ENCODE measurements around the gene HABP4. TPM values are rescaled to one million over a fixed set of nuclear protein-coding genes. Genes with fewer than 3 reads are reported as not detected.

The HABP4 gene
- total RNA-seq, 1 donor from 2014 or later: 17.2 TPM

GRCh38 chr9:96492993-96493531 lies 43.1 kb downstream of the HABP4 start:
- H3K4me3 ChIP-seq: no peak overlapping the region
- TF ChIP-seq POLR2A (IDR thresholded peaks at IDR 0.05): no peak
- TF ChIP-seq POLR2AphosphoS5 (IDR thresholded peaks at IDR 0.05; ENCODE audit: insufficient read depth in 1 of 2, low read depth in 1 of 2): no peak
- TF ChIP-seq, protein P1, sequence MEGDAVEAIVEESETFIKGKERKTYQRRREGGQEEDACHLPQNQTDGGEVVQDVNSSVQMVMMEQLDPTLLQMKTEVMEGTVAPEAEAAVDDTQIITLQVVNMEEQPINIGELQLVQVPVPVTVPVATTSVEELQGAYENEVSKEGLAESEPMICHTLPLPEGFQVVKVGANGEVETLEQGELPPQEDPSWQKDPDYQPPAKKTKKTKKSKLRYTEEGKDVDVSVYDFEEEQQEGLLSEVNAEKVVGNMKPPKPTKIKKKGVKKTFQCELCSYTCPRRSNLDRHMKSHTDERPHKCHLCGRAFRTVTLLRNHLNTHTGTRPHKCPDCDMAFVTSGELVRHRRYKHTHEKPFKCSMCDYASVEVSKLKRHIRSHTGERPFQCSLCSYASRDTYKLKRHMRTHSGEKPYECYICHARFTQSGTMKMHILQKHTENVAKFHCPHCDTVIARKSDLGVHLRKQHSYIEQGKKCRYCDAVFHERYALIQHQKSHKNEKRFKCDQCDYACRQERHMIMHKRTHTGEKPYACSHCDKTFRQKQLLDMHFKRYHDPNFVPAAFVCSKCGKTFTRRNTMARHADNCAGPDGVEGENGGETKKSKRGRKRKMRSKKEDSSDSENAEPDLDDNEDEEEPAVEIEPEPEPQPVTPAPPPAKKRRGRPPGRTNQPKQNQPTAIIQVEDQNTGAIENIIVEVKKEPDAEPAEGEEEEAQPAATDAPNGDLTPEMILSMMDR (IDR thresholded peaks at IDR 0.05): no peak
- H3K27ac ChIP-seq: no peak overlapping the region
- H3K36me3 ChIP-seq: peaks cover 0 to 29% of the 10 kb centered on the region in 2 donors
- peaks cover 2% of the 10 kb centered on the region for H3K4me1 ChIP-seq
- H3K27me3 ChIP-seq: no peaks in the 10 kb centered on the region
- intact Hi-C loops (cut with DNase I): no loop called here
- no peak for DNase-seq (ENCODE audit: extremely low spot score in 2 of 2)
- no peaks in the 10 kb centered on the region for H3K9me3 ChIP-seq

GRCh38 chr9:96493757-96494156 lies 43.8 kb downstream of the HABP4 start:
- no peaks in the 10 kb centered on the region for H3K4me1 ChIP-seq
- no peak for TF ChIP-seq POLR2AphosphoS5 (IDR thresholded peaks at IDR 0.05; ENCODE audit: insufficient read depth in 1 of 2, low read depth in 1 of 2)
- TF ChIP-seq POLR2A (IDR thresholded peaks at IDR 0.05): no peak
- TF ChIP-seq, protein P1 (IDR thresholded peaks at IDR 0.05): no peak
- no peak overlapping the region for H3K27ac ChIP-seq
- H3K36me3 ChIP-seq: peaks cover 0 to 22% of the 10 kb centered on the region in 2 donors
- H3K27me3 ChIP-seq: no peaks in the 10 kb centered on the region
- no peak for DNase-seq (ENCODE audit: extremely low spot score in 2 of 2)
- no peaks in the 10 kb centered on the region for H3K9me3 ChIP-seq
- intact Hi-C loops (cut with DNase I): no loop called here
- no peak overlapping the region for H3K4me3 ChIP-seq

DNA sequence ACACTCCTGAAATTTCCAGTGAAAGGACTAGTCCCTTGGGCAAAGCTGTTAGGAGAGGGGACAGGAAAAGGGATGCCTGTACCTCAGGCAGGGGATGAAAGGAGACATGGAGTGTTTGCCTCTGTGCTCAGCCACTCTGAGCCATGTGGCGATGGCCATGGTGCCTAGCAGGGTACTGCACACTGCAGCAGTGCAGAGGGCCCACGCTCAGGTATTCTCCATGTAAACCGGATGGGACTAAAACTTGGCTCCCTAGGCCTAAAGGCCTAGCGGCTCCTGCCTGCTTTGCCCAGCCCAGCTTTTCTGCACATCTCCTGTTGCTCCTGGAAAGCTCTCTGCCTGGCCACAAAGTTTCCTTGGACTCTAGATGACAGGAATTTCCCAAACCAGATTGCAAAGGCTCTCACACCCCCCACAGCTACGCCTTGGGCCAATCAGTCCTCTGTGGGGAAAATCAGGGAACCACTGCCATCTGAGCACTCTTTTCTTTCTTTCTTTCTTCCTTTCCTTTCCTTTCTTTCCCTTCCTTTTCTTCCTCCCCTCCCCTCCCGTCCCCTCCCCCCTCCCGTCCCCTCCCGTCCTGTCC lies 44.3 kb downstream of the HABP4 start:
- Histone ChIP-seq H3K27ac (no peak overlapping the region), H3K9me3 (no peaks in the 10 kb centered on the region)

DNA sequence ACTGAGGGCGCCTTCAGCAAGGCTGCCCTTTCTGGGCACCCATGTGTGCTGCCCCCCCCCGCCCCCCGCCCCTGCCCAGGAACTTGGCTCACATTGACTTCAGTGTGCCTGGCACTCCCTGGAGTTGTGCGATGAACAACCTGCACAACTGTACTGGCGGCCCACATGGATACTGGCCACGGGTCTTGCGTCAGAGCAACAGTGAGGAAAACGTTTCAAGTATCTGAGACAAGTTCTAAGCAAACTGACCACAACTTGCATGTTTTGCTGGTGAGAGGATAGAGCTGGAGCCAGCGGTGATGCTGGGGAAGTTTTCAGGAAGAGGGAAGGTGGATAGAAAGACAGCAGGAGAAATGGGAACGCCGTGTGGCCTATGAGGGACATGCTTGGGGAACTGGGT lies 45.4 kb downstream of the HABP4 start:
- H3K4me1 ChIP-seq: no peaks in the 10 kb centered on the region
- H3K36me3 ChIP-seq: peaks cover 0 to 9% of the 10 kb centered on the region in 2 donors
- TF ChIP-seq POLR2AphosphoS5 (IDR thresholded peaks at IDR 0.05; ENCODE audit: insufficient read depth in 1 of 2, low read depth in 1 of 2) (no peak), POLR2A (IDR thresholded peaks at IDR 0.05) (no peak)
- TF ChIP-seq, protein P1 (IDR thresholded peaks at IDR 0.05): no peak
- no peak overlapping the region for H3K27ac ChIP-seq
- intact Hi-C loops (cut with DNase I): no loop called here
- no peaks in the 10 kb centered on the region for H3K9me3 ChIP-seq
- DNase-seq (ENCODE audit: extremely low spot score in 2 of 2): no peak
- no peak overlapping the region for H3K4me3 ChIP-seq
- H3K27me3 ChIP-seq: no peaks in the 10 kb centered on the region

More for the DNA sequence above, 44.3 kb downstream of the HABP4 start:
- Histone ChIP-seq H3K27me3 (no peaks in the 10 kb centered on the region), H3K4me3 (no peak overlapping the region), H3K4me1 (no peaks in the 10 kb centered on the region), H3K36me3 (peaks cover 0 to 18% of the 10 kb centered on the region in 2 donors)
- DNase-seq (ENCODE audit: extremely low spot score in 2 of 2): no peak
- intact Hi-C loops (cut with DNase I): no loop called here
- no peak for TF ChIP-seq POLR2AphosphoS5 (IDR thresholded peaks at IDR 0.05; ENCODE audit: insufficient read depth in 1 of 2, low read depth in 1 of 2)
- no peak for TF ChIP-seq POLR2A (IDR thresholded peaks at IDR 0.05)
- TF ChIP-seq, protein P1 (IDR thresholded peaks at IDR 0.05): no peak

- Histone ChIP-seq H3K27ac (no peak overlapping the region), H3K36me3 (no peaks in the 10 kb centered on the region), H3K4me3 (no peak overlapping the region), H3K4me1 (no peaks in the 10 kb centered on the region), H3K9me3 (no peaks in the 10 kb centered on the region), H3K27me3 (no peaks in the 10 kb centered on the region)
- intact Hi-C loops (cut with DNase I): no loop called here
- no peak for TF ChIP-seq POLR2AphosphoS5 (IDR thresholded peaks at IDR 0.05; ENCODE audit: insufficient read depth in 1 of 2, low read depth in 1 of 2)
- no peak for TF ChIP-seq POLR2A (IDR thresholded peaks at IDR 0.05)
- TF ChIP-seq, protein P1 (IDR thresholded peaks at IDR 0.05): no peak
- no peak for DNase-seq (ENCODE audit: extremely low spot score in 2 of 2)
Observed at GRCh38 chr9:96496368-96497116, 46.6 kb downstream of the HABP4 start.
